Bone marrow (tissue), 2 donors: ENCODE measurements around the gene ITSN2.

Experiments used
- DNase-seq, 2 donors: peaks; one replicate each; lab custom pipeline; 2025; lab: John Stamatoyannopoulos, UW

The ITSN2 gene

DNA sequence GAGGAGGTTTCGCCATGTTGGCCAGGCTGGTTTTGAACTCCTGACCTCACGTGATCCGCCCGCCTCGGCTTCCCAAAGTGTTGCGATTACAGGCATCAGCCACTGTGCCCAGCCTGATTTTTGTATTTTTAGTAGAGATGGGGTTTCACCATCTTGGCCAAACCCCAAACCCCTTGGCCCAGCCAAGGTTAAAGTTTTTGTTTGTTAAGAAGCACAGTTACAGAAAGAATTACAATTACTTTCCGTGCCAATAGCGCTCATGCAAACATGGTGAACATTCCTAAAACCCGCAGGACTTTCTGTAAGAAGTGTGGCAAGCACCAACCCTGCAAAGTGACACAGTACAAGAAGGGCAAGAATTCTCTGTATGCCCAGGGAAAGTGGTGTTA lies 26.1 kb downstream of the ITSN2 start:
- DNase-seq: no peak

DNA sequence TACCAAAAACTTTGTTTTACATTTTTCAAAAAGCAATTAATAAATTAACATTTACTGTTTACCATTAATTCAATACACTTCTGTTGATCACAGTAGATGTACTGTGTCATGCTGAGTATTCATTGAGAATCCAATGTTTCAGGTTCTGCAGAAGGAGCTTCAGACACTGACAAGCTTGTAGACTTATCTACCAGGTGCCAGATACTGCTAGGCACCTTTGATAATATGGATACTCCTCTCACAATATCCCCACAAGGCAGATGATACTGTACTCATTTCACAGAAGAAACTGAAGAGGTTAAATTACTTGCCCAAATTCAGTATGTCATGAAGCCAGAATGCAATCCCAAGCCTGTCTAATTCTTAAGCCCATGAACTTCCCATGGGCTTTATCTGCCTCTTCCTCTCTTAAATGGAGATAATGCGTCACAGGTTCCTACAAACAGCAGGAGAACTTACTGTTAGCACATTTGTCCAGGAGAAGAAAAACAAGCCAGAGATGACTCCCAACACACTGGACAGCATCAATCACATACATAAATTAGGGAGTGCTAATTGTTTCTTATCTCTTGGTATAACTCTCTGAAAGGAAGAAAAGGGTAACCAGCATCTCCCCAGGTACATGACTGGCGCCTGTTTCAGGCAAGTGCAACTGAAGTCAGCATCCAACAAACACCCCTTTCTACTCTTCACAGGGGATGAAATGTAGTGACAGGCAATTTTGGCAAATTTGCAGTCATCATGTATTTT lies 27.4 kb downstream of the ITSN2 start:
- no peak for DNase-seq

GRCh38 chr2:24330161-24330560 lies 30.2 kb downstream of the ITSN2 start:
- no peak for DNase-seq

DNA sequence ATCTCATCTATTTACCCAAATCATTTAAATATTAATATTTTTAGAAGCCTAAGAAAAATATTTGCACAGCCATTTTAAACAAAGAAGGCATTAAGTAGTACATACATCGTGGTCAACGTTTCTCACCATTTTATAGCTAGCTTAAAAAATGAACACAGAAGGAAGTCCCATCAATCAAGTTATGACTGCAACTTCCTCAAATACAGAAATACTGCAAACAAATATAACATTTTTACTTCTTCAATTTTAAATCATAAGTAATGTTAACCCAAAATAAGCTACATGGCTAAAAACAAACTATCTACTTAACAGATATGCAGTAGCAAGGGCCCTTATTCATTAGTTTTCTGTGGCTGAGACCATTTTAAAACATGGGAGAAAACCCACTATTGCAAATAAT lies 30.6 kb downstream of the ITSN2 start:
- peak in 1 of 2 donors; percentile 87 for DNase-seq

DNA sequence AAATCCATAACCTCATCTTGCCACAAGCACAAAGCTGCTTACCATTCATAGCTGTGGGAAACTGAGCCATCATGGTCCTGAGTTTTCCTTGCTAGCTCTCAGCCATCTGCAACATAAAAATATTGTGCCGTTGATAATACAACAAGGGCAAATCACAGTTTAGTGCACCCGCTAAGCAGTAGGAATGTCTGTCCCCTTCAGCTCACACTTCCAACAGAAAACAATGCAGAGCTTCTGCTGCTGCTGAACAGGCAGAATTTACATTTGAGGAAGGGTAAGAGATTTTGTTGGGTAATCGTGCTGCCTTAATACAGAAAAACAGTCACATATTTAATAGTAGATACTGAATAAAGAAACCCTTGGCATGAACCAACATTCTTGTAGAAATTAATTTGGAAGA lies 32.3 kb downstream of the ITSN2 start:
- DNase-seq: no peak

DNA sequence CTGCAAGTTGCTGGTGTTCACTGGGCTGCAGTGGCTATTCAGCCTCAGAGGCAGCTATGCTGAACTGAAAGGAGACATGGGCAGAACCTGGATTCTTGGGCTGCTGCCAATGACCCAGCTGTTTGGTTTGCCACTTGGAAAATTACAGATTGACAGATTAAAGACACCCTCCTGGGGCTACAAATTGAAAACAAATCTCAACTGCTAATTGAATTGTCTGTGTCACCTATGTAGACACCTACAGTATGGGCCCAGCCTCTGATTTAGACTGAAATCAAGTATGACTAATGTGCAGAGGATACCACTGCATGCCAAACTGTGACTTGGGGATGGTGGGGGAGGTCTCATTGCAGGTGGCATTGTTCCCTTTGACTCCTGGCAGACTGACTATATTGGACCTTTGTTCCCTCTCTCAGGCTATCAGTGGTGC lies 42.8 kb downstream of the ITSN2 start:
- no peak for DNase-seq

DNA sequence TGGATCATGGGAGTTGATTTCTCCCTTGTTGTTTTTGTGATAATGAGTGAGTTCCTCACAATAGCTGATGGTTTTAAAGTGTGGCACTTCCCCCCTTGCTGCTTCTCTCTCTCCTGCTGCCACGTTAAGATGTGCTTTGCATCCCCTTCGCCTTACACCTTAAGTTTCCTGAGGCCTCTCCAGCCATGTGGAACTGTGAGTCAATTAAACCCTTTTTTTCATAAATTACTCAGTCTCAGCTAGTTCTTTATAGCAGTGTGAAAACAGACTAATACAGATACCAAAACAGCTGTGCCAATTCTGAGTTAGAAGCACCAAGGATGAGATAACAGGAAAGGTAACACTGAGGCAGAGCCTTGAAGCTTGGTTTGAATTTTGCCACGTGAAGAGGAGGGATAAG lies 44.7 kb downstream of the ITSN2 start:
- DNase-seq: no peak

DNA sequence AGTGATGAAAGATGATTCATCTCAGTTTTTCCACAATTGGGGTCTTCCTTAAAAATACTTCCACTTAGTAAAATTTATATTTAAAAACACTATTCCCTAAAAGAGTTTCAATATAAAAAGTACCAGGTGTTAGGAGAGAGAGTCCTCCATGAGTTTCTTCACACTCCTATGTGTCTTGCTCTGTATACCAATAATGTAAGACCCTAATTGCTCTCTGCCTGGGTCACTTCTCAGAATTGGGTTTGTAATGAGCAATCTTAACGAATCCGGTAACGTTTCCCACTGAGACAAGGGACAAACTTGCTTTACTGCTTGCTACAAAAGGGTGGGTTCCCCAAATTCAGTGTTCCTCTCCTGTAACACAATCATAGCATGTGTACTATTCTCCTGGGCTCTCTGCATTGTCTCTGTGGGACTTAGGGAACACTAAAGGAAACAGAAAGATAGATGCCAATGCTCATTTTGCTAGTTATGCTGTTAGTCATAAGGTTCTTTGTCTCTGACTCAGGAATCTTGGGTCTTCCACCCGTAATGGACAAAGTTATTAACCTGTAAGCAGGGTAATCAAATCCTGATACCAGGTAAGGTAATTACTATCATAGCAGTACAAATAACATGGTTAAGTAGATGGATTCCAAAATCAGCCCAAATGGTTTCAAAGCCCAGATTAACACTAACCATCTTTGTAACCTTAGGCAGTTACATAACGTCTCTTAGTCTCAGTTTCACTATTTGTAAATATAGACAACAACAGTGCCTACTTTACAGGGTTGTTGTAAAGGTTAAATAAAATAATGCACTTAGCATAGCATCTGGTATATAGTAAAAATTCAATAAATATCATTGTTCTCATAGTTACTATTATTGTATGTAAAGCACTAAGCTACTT lies 46.3 kb downstream of the ITSN2 start:
- DNase-seq: no peak

DNA sequence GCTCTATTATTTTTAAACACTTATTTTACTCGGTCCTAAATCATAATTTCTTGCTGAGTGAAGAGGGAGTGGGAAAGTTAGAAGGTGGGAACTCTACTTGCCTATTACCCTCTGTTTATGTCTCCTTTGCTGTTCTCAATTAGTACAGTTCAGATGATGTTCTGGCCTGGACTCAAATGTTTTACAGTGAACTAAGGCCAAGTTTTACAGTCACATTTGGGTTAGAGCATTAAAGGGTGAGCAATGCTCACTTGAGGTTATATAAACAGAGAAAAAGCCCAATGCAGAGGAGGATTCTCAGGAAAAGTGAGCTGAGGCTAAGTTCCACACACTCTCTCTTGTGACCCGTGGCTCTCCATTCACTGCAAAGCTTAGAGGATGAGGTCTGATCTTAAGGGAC lies 52.4 kb downstream of the ITSN2 start:
- no peak for DNase-seq

DNA sequence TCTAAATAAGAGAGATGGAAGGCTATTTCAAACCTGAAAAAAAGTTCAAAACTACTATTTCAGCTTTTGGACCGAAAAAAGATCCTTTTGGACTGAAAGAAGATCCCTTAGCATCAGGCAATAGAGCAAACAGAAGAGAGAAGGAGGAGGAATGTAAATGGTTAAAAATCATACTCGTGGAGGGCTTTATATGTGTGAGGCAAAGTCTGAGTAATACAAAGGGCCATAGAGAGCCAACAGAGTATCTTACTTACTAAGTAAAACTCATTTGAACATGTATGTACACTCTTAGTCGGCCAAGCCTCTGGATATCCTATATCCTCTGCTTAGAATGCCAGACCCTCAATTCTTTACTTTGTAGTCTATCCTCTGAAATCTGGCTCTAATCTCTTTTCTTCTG lies 55.7 kb downstream of the ITSN2 start:
- no peak for DNase-seq

GRCh38 chr2:24304098-24304497 lies 56.2 kb downstream of the ITSN2 start:
- DNase-seq: no peak

GRCh38 chr2:24301599-24301998 lies 58.7 kb downstream of the ITSN2 start:
- DNase-seq: no peak

- DNase-seq: no peak
These were observed 62.7 kb downstream of the ITSN2 start for GRCh38 chr2:24297663-24298062.

DNA sequence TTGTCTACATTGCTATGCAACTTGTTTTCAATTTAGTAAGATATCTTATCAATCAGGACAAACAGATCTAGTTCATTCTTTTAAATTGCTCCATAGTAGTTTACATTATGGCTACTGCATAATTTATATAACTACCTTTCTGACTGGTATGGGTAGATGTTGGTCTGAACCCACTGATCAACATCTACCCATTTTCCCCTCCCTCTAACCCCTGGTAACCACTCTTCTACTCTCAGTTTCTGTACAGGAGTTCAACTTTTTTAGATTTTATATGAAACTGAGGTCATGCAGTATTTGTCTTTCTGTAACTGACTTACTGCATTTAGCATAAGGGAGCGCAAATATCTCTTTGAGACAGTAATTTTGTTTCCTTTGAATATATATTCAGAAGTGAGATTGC lies 73.2 kb downstream of the ITSN2 start:
- no peak for DNase-seq

DNA sequence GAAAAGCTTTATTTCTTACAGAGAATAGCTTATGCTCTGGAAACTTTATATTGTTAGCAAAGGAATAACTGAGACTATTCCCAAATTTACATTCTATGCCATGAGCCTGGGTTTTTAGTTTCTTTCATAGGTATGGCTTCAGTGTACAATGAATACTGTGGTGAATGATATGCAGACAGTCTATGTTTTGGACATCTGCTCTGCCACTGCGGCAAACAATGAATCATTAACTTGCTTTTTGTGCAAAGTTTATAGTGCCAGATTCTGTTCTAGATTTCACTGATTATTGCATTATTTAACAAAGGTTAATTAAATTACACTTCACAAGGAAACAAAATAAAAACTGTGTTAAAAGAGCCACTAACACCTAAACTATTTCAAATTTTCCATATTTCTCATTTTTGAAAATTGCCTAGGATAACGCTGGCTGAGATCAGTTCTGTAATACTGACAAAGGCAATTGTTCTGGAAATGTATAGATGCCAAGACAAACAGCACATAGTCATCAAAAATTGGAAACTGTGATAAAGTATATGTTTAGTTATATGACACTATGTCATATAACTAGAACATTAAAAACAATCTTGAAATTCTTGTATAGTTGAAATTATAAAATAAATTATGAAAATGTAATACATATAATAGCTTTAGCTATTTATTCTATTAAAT lies 74.7 kb downstream of the ITSN2 start:
- no peak for DNase-seq

- DNase-seq: no peak
These were observed 79.7 kb downstream of the ITSN2 start for GRCh38 chr2:24280645-24281044.

DNA sequence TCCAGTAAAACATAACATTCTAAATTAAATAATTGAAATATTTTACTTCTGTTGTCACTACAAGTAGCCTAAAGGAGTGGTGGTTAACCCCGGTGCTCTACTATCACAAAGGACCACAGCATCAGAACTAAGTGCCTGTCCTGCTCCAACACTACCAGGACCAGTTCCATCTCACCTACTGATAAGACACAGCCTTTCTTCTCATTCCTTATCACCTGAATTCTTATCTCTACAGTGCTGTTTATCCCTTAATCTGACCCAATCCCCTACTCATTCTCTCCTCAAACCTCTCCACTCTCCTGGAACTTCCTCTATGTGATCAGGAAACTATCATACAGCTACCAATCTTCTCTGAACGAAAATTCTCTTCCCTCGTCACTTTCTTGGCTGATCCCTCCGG lies 80.2 kb downstream of the ITSN2 start:
- no peak for DNase-seq

DNA sequence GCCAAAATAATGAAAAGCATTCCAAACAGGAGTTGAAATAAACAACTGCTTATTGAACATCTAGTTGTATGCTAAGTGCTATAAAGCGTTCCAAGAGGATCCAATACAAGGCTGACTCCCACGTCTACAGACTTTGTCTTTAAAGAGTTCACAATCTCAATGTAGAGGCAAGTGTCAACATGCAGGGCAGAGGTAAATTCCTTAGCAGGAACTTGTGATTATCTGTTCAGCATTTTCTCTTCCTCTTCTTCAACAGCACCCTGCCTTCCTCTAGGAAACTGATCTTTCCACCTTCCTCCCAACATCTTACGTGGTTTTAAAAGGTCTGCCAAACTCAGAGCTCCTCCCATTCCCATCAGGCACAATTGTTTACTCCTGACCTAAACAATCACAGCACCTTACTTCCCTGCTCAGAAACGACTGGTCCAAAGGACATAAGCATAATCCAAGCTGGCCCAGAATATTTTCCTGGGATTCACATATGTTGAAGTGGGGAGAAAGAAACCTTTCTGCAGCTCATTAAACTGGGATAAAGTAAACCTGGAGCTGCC lies 83.9 kb downstream of the ITSN2 start:
- DNase-seq: no peak

GRCh38 chr2:24274809-24275208 lies 85.5 kb downstream of the ITSN2 start:
- DNase-seq: no peak

- no peak for DNase-seq
These were observed 86.7 kb downstream of the ITSN2 start for GRCh38 chr2:24273598-24273997.

- DNase-seq: no peak
These were observed 87.4 kb downstream of the ITSN2 start for GRCh38 chr2:24272907-24273306.

GRCh38 chr2:24272161-24272802 lies 88.1 kb downstream of the ITSN2 start:
- DNase-seq: no peak
